PFSK-1 (cell line): ENCODE data around the gene CHST2.

ENCODE experiments used
- FOXP2 ChIP-seq: optimal IDR thresholded peaks from 2 replicates; pipeline ENCODE3; 2011; ENCODE audit warnings: borderline replicate concordance, control low read depth, inconsistent platforms; ENCODE audit not compliant: insufficient read depth; ENCODE audit errors: extremely low read length, extremely low read depth
- POLR2AphosphoS5 ChIP-seq: IDR thresholded peaks from 2 replicates; pipeline ENCODE4 v1.6.1; 2012; ENCODE audit warnings: low read depth, mild to moderate bottlenecking, control low read depth, low read length, moderate library complexity
- REST ChIP-seq, 2 experiments: IDR thresholded peaks; 2 replicates each; pipeline versions ENCODE4 v1.6.1 to v1.8.0; 2011 to 2012; ENCODE audit warnings: low read depth in 2 of 2, low read length in 2 of 2, control low read depth in 1 of 2, inconsistent platforms in 1 of 2, mild to moderate bottlenecking in 1 of 2, moderate library complexity in 1 of 2; ENCODE audit not compliant: insufficient read depth in 1 of 2
- SIN3A ChIP-seq: IDR thresholded peaks from 2 replicates; pipeline ENCODE4 v1.6.1; 2012; ENCODE audit warnings: mild to moderate bottlenecking, low read length, moderate library complexity, borderline replicate concordance; ENCODE audit not compliant: insufficient read depth
- TAF1 ChIP-seq: IDR thresholded peaks from 2 replicates; pipeline ENCODE4 v1.6.1; 2012; ENCODE audit warnings: low read length, control low read depth, borderline replicate concordance; ENCODE audit not compliant: insufficient read depth

GRCh38 chr3:143173242-143173641, 53.7 kb downstream of the CHST2 start:
- TF ChIP-seq POLR2AphosphoS5 (no peak), REST (IDR thresholded peaks at IDR 0.05; ENCODE audit: insufficient read depth in 1 of 2, low read depth in 2 of 2, low read length in 2 of 2) (no peak), SIN3A (no peak), TAF1 (no peak), FOXP2 (no peak)
